ENCODE data around the gene ARHGEF38.
"Not testable (repeated sequence)": the region's sequence is repeated elsewhere in the genome, so short reads cannot be mapped to it uniquely, and the experiment has no call there.

Gene ARHGEF38

DNA sequence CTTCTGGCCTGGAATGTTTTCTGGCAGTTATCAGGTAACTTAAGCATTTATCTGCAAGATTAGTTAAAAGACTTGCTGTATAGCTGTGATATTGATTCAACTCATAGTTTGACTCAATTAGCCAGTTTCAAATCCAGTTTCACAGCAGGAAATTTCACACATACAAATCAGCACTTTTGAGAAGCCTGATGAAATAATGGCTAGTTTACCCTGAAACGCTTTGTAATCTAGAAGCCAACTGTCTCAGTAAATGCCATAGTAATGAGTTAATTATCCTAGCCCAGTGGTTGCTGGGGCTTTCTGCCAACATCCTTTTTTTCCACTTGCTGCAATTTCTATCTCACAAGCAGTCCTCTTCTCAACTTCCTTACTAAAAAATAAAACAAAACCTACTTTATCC, 53.1 kb downstream of the ARHGEF38 start:
- in situ Hi-C loops (cut with MboI; ENCODE audit: low sequenced_read_pairs), result no loop called here

DNA sequence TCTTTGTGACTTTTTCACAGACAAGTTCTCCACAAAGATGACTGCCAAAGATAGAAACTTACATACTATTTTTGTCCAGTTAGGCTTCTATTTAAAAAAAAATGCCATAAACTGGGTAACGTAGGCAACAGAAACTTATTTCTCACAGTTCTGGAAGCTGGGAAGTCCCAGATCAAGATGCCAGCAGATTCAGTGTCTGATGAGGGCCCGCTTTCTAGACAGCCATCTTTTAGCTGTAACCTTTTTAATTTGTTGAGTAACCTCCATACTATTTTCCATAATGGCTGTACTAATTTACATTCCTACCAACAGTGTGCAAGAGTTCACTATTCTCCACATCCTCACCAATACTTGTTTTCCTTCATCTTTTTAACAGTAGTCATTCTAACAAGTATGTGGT, 55.5 kb downstream of the ARHGEF38 start:
- in situ Hi-C loops (cut with MboI; ENCODE audit: low sequenced_read_pairs), result no loop called here

- in situ Hi-C loops (cut with MboI; ENCODE audit: low sequenced_read_pairs), result not testable (repeated sequence)
These were observed 57.4 kb downstream of the ARHGEF38 start for GRCh38 chr4:105609819-105610218.

DNA sequence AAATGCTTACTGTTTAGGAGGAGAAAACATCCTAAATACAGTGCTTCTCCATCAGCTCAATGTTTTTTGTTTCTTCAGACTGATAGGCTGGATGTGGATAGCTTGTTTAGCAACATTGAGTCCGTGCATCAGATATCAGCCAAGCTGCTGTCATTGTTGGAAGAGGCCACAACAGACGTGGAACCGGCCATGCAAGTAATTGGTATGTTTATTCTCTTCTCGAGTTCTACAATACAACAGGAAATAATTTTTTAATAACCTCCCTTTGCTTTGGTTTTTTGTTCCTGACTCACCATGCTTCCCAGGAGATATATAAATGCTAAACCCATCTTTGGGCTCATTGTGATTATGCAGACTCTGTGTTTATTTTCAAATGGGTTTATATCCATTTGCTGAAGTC, 60.9 kb downstream of the ARHGEF38 start:
- in situ Hi-C loops (cut with MboI; ENCODE audit: low sequenced_read_pairs), result no loop called here

GRCh38 chr4:105619188-105619931, 66.9 kb downstream of the ARHGEF38 start:
- in situ Hi-C loops (cut with MboI; ENCODE audit: low sequenced_read_pairs), result no loop called here

DNA sequence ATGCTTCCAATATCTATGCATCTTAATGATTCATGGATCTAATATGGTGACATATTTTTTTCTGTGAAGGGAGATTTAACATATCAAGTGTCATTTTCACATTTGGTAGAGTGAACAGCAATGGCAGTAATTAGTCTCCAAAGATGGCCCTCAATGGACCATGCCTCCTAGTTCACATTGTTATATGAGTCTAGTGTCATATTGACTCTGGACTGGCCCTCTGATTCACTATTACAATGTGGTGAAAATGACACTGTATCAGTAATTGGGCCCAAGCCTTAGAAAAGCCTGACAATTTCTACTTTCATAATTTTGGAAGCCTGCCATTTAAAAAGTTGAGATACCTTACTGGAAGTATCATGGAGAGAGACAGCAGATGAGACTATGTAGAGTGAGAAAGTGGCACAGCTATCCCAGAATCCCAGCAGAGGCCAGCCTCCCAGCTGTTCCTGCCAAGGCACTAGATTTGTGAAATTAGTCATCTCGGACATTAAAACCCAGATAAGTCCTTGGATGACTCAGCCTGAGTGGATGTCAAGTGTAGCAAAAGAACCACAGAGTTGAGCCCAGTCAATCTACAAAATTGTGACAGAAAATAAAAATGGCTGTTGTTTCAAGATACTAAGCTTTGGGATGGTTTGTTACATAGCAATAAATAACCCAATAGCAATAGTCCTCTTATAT, 68.4 kb downstream of the ARHGEF38 start:
- in situ Hi-C loops (cut with MboI; ENCODE audit: low sequenced_read_pairs), result no loop called here

DNA sequence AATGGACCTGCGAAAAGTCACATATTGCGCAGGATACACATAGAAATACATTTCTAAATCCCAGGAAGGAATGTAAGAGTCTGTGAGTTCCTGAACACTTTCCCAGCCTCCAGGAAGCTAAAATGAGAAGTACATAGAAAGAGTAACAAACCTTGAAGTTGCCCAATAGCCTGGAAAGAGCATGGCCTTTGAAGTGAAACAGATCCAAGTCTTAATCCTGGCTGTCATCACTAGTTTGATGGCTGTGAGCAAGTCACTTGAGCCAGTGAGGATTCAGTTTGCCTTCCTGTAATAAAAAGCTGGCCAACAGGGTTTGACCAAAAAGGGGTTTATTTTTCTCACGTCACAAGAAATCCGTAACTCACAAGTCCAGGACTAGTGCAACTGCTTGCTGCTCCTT, 69.8 kb downstream of the ARHGEF38 start:
- in situ Hi-C loops (cut with MboI; ENCODE audit: low sequenced_read_pairs), result no loop called here

- in situ Hi-C loops (cut with MboI; ENCODE audit: low sequenced_read_pairs), result no loop called here
These were observed 70.7 kb downstream of the ARHGEF38 start for GRCh38 chr4:105623099-105623498.

DNA sequence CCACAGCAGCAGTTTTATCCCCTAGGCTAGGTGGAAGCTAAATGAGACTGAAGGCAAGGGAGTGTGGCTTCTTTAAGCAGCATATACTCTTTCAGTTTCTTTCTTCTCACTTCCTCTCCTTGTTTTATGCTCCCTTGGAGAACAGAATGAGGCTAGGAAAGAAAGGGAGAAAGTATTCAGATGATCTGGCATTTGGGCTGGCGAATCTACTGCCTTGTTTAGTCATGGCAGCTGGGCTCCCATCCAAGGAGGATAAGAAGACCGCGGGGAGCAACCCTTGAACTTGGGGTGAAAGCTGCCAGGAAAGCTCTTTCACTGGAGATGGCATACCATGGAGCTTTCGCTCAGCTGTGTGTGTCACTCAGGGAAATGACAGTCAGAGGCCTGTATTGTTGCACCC, 72.1 kb downstream of the ARHGEF38 start:
- in situ Hi-C loops (cut with MboI; ENCODE audit: low sequenced_read_pairs), result no loop called here

DNA sequence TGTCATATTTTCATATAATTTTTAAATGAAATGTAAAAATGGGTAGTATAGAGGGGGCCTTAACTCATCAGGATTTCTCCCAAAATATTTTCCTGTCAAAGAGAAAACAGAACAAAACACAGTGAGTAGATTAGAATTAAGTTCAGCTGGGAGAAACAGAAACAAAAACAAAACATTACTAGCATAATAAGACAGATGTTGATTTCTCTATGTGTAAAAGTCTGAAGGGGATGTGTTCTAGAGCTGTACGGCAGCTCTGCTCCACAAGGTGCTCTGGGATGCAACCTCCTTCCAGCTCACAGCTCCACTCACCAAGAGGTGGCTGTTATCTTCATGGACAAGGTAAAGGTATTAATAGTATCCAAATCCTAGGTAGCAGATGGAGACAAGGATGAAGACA, 72.8 kb downstream of the ARHGEF38 start:
- in situ Hi-C loops (cut with MboI; ENCODE audit: low sequenced_read_pairs), result no loop called here

DNA sequence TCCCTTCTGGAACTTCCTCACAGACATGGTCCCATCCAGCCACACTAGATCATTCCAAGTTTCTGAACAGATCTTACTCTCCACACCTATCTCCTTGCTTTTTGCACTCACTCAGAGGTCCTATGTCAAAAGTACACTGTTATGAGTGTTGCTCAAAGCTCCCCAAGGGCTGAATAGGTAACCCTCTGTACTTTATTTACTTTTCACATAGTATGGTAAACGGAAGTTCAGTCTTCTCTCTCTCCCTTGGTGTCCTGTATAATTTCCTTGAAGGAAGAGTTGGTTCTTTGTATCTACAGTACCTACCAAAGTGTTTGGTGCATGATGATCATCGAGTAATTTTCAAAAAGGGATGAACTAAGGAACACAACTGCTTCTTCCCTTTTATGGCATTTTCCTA, 74.4 kb downstream of the ARHGEF38 start:
- in situ Hi-C loops (cut with MboI; ENCODE audit: low sequenced_read_pairs), result no loop called here

DNA sequence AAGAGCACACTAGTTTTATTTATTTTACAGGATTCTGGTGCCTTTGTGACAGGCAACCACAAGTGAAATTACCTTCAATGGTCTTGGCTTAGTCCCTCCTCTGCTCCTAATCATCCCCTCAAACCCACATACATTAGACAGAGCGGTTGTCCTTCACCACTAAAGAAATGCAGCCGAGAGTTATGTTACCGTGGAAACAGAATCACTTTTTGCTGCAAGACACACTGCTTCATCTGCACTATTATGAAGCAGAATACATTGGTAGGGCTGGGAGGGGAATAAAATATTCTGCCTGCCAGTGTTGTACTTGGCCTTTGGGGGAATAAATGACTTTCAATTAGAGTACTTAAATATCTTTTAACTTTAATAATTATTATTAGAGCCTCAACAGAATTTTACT, 75.2 kb downstream of the ARHGEF38 start:
- in situ Hi-C loops (cut with MboI; ENCODE audit: low sequenced_read_pairs), result no loop called here

DNA sequence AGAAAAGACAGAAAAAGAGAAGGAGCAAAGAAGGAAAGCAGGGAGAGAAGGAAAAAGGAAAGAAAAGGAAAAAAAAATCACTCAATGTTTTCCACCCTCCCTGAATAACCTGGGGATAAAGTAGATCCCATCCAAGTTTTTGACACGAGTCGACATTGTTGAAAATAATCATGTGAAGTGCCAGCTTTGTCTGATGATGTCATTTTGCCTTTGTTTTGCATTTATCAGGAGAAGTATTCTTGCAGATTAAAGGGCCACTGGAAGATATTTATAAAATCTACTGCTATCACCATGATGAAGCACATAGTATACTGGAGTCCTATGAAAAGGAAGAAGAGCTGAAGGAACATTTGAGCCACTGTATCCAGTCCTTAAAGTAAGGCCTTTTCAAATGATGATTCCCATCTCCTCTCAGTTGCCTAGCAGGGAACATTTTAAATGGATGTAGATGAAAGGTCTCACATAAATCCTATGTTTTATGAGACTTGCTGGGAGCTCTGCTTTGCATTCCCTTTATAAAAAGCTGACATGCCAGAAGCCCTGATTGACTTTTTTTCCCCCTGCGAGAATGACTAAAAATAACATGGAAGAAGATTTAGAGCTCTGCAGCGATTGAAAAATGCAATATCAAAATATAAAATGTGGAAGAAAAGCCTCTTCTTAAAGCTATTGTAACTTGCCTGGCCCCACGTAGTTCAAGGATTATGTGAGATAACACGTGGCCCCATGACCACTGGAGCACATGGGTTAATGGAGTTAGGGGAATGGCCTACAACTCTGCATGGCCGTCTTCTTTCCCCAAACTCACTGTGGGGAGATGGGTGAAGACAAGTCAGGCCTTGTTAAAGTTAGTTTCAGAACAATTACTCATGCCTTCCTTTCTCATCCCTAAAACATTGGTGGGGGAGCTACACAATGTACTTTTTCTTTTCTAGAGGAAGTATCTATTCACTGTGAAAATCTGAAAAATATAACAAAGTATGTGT, 78.5 kb downstream of the ARHGEF38 start:
- in situ Hi-C loops (cut with MboI; ENCODE audit: low sequenced_read_pairs), result no loop called here

- in situ Hi-C loops (cut with MboI; ENCODE audit: low sequenced_read_pairs), result no loop called here
These were observed 79.5 kb downstream of the ARHGEF38 start for GRCh38 chr4:105631818-105632400.

DNA sequence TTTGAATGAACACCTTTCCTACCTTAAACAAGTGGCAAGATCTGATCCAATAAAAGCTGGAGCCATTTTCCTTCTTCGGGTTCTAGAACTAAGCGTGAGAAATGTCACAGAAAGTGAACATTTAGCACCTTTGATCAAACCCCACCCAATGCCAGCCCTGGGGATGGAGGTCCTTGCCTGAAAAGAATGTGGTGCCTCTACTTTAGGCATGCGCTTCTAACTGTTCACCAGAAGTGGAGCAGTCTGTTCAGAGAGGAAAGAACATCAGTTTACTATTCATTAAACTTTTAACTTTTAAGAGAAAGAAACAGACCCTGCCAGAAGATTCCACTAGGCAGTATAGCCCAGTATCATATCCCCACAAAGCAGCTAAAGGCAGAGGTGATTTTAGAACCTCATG, 80.2 kb downstream of the ARHGEF38 start:
- in situ Hi-C loops (cut with MboI; ENCODE audit: low sequenced_read_pairs), result no loop called here

DNA sequence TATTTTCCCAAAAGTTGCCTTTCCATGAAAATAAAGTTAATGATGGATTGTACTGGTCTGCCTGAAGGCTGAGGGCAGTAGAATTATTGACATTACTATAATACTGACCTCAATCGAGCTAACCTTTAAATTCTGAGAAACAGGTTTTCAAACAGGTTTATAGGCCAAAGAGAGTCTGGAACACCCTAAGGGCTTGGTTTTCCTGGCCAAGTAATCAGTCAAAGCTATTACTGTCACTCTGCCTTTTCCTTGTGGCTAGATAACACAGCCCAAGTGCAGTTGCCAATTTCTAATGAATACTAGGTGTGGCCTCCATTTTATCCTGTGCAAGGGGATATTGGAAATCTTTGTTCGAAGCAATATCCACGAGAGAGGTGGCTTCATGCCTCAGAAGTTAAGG, 80.8 kb downstream of the ARHGEF38 start:
- in situ Hi-C loops (cut with MboI; ENCODE audit: low sequenced_read_pairs), result no loop called here

- in situ Hi-C loops (cut with MboI; ENCODE audit: low sequenced_read_pairs), result no loop called here
These were observed 82.1 kb downstream of the ARHGEF38 start for GRCh38 chr4:105634402-105635080.

GRCh38 chr4:105637408-105638176, 85.2 kb downstream of the ARHGEF38 start:
- in situ Hi-C loops (cut with MboI; ENCODE audit: low sequenced_read_pairs), result no loop called here

- in situ Hi-C loops (cut with MboI; ENCODE audit: low sequenced_read_pairs), result no loop called here
These were observed 89.4 kb downstream of the ARHGEF38 start for GRCh38 chr4:105641845-105642244.

GRCh38 chr4:105644257-105644656, 91.8 kb downstream of the ARHGEF38 start:
- in situ Hi-C loops (cut with MboI; ENCODE audit: low sequenced_read_pairs), result no loop called here

Measured in HL-60/S4 treated with retinoic acid at 250 ng/mL for 4 days and 3 days (cell line).